Measurements from ENCODE around the gene UNC13A.
"Not testable (repeated sequence)": the region's sequence is repeated elsewhere in the genome, so short reads cannot be mapped to it uniquely, and the experiment has no call there.

Gene UNC13A

DNA sequence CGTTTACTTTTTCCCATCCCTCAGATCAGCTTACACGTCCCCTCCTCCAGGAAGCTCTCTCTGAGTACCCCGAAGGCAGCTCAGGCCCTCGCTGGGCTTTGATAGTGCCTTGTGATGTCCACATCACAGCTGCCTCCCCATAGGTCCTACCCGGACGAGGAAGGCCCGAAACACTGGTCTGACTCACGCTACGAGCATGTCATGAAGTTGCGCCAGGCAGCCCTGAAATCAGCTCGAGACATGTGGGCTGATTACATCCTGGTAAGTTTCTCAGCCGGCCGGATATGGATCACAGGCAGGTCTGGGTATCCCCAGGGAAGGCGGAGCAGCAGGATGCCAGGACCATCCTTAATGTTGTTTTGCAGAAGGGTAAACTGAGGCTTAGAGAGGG lies 128.0 kb downstream of the UNC13A start:
- 92% methylated on average over 14 of the region's 14 CpGs for WGBS
- Histone ChIP-seq H3K9me3 (ENCODE audit: insufficient read depth, low read depth, low read length) (no peaks in the 10 kb centered on the region), H3K4me3 (ENCODE audit: low read length) (no peak overlapping the region), H3K36me3 (ENCODE audit: insufficient read depth, low read length) (peaks cover 19% of the 10 kb centered on the region), H3K27ac (ENCODE audit: low read depth, low read length) (no peak overlapping the region), H3K9ac (ENCODE audit: low read depth, low read length) (no peak overlapping the region), H3K4me1 (ENCODE audit: insufficient read depth, low read length) (no peaks in the 10 kb centered on the region), H3K27me3 (ENCODE audit: insufficient read depth, low read length) (no peaks in the 10 kb centered on the region)

DNA sequence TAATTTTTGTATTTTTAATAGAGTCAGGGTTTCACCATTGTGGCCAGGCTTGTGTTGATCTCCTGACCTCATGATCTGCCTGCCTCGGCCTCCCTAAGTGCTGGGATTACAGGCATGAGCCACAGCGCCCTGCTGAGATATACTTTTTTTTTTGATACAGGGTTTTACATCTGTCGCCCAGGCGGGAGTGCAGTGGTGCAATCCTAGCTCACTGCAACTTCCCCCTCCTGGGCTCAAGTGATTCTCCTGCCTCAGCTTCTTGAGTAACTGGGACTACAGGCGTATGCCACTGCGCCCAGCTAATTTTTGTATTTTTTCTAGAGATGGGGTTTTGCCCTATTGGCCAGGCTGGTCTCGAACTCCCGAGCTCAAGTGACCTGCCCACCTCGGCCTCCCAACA lies 130.7 kb downstream of the UNC13A start:
- H3K27ac ChIP-seq (ENCODE audit: low read depth, low read length): no peak overlapping the region
- H3K27me3 ChIP-seq (ENCODE audit: insufficient read depth, low read length): no peaks in the 10 kb centered on the region
- H3K4me1 ChIP-seq (ENCODE audit: insufficient read depth, low read length): peaks cover 5% of the 10 kb centered on the region; the same call in 1 of the 2 replicates
- H3K9ac ChIP-seq (ENCODE audit: low read depth, low read length): no peak overlapping the region
- no peaks in the 10 kb centered on the region for H3K9me3 ChIP-seq (ENCODE audit: insufficient read depth, low read depth, low read length)
- H3K36me3 ChIP-seq (ENCODE audit: insufficient read depth, low read length): peaks cover 15% of the 10 kb centered on the region
- no peak overlapping the region for H3K4me3 ChIP-seq (ENCODE audit: low read length)
- 94% methylated on average over 9 of the region's 9 CpGs for WGBS

DNA sequence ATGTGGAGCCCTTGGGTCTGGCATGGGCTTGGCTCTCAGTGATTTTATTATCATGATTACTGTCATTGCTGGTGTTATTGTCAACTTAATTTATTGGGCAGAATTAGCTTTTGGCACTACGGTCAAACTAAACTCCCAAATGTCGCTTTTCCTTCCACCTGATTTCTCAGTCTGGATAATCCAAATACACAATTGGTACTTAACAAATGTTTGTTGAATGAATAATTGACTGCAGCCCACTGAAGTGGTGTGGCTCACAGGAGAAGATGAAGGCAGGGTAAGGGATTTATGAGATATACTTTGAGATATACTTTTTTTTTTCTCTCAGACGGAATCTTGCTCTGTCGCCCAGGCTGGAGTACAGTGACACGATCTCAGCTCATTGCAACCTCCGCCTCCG lies 131.2 kb downstream of the UNC13A start:
- Histone ChIP-seq H3K9me3 (ENCODE audit: insufficient read depth, low read depth, low read length) (no peaks in the 10 kb centered on the region), H3K4me1 (ENCODE audit: insufficient read depth, low read length) (peaks cover 5% of the 10 kb centered on the region; the same call in 1 of the 2 replicates), H3K9ac (ENCODE audit: low read depth, low read length) (no peak overlapping the region), H3K4me3 (ENCODE audit: low read length) (no peak overlapping the region), H3K27ac (ENCODE audit: low read depth, low read length) (no peak overlapping the region), H3K27me3 (ENCODE audit: insufficient read depth, low read length) (no peaks in the 10 kb centered on the region), H3K36me3 (ENCODE audit: insufficient read depth, low read length) (peaks cover 15% of the 10 kb centered on the region)
- 90% methylated on average over 7 of the region's 7 CpGs for WGBS

DNA sequence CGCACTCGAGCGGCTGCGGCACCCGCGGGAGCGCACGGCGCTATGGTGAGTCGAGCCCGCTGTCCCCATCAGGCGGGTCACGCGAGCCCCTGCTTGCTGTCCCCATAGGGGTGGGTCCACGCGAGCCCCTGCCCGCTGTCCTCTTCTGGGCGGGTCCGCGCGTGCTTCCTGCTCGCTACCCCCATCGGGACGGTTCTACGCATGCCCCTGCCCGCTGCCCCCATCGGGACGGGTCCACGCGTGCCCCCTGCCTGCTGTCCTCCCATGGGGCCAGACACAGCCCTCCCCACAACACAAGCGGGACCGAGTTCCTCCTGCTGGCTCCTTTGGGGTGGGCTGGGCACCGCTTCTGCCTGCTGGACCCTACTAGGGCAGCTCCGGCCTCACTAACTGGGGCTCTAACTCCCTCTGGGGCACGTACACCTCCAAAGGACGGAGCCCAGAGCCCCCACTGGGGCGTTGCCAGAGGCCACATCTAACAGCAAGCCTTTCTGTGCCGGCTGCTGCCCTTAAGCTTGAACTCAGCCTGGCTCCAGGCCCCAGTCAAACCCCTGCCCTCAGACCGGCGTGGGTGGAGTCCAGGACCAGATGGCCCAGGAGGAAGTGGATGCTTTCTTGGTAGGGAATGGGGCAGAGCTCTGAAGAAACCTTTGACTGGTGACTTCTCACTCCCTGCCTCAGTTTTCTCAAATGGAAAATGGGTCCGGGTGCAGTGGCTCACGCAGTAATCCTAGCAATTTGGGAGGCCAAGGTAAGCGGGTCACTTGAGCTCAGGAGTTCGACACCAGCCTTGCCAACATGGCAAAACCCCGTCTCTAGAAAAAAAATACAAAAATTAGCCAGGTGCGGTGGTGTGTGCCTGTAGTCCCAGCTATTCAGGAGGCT lies 132.0 kb downstream of the UNC13A start:
- peak overlapping the region; percentile 92 for H3K4me3 ChIP-seq (ENCODE audit: low read length)
- peak overlapping the region; percentile 78 for H3K9ac ChIP-seq (ENCODE audit: low read depth, low read length)
- peaks cover 15% of the 10 kb centered on the region for H3K36me3 ChIP-seq (ENCODE audit: insufficient read depth, low read length)
- no peaks in the 10 kb centered on the region for H3K27me3 ChIP-seq (ENCODE audit: insufficient read depth, low read length)
- peaks cover 5% of the 10 kb centered on the region; the same call in 1 of the 2 replicates for H3K4me1 ChIP-seq (ENCODE audit: insufficient read depth, low read length)
- H3K27ac ChIP-seq (ENCODE audit: low read depth, low read length): no peak overlapping the region
- WGBS: 10% methylated on average over 46 of the region's 46 CpGs
- H3K9me3 ChIP-seq (ENCODE audit: insufficient read depth, low read depth, low read length): no peaks in the 10 kb centered on the region

DNA sequence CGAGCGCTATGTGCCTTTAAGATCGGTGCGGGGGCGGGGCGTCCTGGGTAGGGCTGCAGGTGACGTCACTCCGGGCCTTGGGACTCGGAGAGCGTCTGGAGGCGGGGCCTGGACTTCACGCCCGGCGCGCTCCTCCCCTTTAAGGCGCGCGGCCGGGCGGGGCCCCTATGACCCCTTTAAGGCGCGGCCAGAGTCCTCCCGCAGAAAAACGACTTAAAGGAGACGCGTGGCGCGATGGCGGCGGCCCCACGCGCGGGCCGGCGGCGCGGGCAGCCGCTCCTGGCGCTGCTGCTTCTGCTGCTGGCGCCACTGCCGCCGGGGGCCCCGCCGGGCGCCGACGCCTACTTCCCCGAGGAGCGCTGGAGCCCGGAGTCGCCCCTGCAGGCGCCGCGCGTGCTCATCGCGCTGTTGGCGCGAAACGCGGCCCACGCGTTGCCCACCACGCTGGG lies 132.7 kb downstream of the UNC13A start, which contains the start of gene COLGALT1:
Gene COLGALT1 (plus strand): TSS at position 170 of the 449 bp plus-strand sequence. CDS start 65 bp downstream, at position 235.
- WGBS: under 1% methylated on average over 64 of the region's 64 CpGs
- H3K27ac ChIP-seq (ENCODE audit: low read depth, low read length): no peak within 1 kb of the TSS
- H3K9me3 ChIP-seq (ENCODE audit: insufficient read depth, low read depth, low read length): no peaks in the 10 kb centered on the region

DNA sequence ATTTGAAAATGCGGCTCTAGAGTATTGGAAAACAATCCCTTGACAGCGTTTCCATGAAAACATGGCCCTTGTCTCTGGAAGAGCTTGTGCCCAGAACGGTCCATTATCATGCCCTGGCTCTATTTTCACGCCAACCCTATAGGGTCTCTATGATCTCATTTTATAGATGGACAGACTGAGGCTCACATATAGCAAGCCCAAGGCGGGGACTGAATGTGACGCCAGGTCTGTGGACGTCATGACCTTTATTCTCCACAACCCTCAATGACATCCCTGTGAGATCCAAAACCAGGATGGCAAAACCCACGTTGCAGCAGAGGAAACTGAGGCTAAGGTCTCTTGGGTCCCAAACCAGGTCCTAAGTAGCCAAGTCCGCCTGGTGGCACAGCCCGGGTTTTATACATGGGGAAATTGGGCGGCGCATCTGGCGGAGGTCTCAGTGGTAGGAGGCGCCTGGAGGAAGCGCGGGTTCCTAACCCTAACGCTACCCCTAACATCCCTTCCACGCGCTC lies 133.1 kb downstream of the UNC13A start:
- Histone ChIP-seq H3K27ac (ENCODE audit: low read depth, low read length) (no peak overlapping the region), H3K9me3 (ENCODE audit: insufficient read depth, low read depth, low read length) (no peaks in the 10 kb centered on the region), H3K9ac (ENCODE audit: low read depth, low read length) (no peak overlapping the region), H3K4me1 (ENCODE audit: insufficient read depth, low read length) (peaks cover 5% of the 10 kb centered on the region; the same call in 1 of the 2 replicates), H3K27me3 (ENCODE audit: insufficient read depth, low read length) (no peaks in the 10 kb centered on the region), H3K4me3 (ENCODE audit: low read length) (peak overlapping the region; percentile 92), H3K36me3 (ENCODE audit: insufficient read depth, low read length) (peaks cover 10% of the 10 kb centered on the region)
- WGBS: 16% methylated on average over 19 of the region's 19 CpGs

More for the DNA sequence above, 132.7 kb downstream of the UNC13A start, which contains the start of gene COLGALT1:
- peaks cover 15% of the 10 kb centered on the region for H3K36me3 ChIP-seq (ENCODE audit: insufficient read depth, low read length)
- peak within 1 kb of the TSS; percentile 92 for H3K4me3 ChIP-seq (ENCODE audit: low read length)
- peaks cover 5% of the 10 kb centered on the region; the same call in 1 of the 2 replicates for H3K4me1 ChIP-seq (ENCODE audit: insufficient read depth, low read length)
- H3K27me3 ChIP-seq (ENCODE audit: insufficient read depth, low read length): no peaks in the 10 kb centered on the region
- peak within 1 kb of the TSS; percentile 78 for H3K9ac ChIP-seq (ENCODE audit: low read depth, low read length)

- H3K27ac ChIP-seq (ENCODE audit: low read depth, low read length): peak overlapping the region; percentile 62; the same call in 1 of the 2 replicates
- no peak overlapping the region; the same call in 1 of the 2 replicates for H3K4me3 ChIP-seq (ENCODE audit: low read length)
- peaks cover 5% of the 10 kb centered on the region; the same call in 1 of the 2 replicates for H3K4me1 ChIP-seq (ENCODE audit: insufficient read depth, low read length)
- H3K9me3 ChIP-seq (ENCODE audit: insufficient read depth, low read depth, low read length): no peaks in the 10 kb centered on the region
- no peaks in the 10 kb centered on the region for H3K27me3 ChIP-seq (ENCODE audit: insufficient read depth, low read length)
- H3K36me3 ChIP-seq (ENCODE audit: insufficient read depth, low read length): no peaks in the 10 kb centered on the region
- WGBS: 34% methylated on average over 7 of the region's 7 CpGs
- no peak overlapping the region for H3K9ac ChIP-seq (ENCODE audit: low read depth, low read length)
These were observed 134.9 kb downstream of the UNC13A start for GRCh38 chr19:17553256-17553655.

DNA sequence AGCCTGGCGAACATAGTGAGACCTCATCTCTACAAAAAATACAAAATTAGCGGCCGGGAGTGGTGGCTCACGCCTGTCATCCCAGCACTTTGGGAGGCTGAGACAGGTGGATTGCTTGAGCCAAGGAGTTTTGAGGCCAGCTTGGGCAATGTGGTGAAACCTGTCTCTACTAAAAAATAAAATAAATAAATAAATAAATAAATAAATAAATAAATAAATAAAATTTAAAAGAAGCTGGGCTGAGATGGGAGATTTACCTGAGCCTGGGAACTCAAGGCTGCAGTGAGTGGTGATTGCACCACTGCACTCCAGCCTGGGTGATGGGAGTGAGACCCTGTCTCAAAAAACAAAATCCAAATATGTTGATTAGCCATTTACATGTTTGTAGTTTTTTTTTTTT lies 135.4 kb downstream of the UNC13A start:
- not testable (repeated sequence) for H3K27me3 ChIP-seq (ENCODE audit: insufficient read depth, low read length); H3K4me1 ChIP-seq (ENCODE audit: insufficient read depth, low read length); H3K27ac ChIP-seq (ENCODE audit: low read depth, low read length); H3K9me3 ChIP-seq (ENCODE audit: insufficient read depth, low read depth, low read length); H3K4me3 ChIP-seq (ENCODE audit: low read length); H3K9ac ChIP-seq (ENCODE audit: low read depth, low read length); H3K36me3 ChIP-seq (ENCODE audit: insufficient read depth, low read length)
- 100% methylated on average over 4 of the region's 4 CpGs for WGBS
